GM19043 (cell line): ENCODE data around the gene SF3B6.

Experiments
- ATAC-seq: cut with Tn5 transposase; IDR thresholded peaks from one replicate; pipeline ENCODE4 v1.9.1; 2021; ENCODE audit warnings: low read depth; ENCODE audit not compliant: unreplicated experiment

SF3B6 gene

GRCh38 chr2:24022324-24022974 lies 53.7 kb downstream of the SF3B6 start:
- ATAC-seq = no peak

- ATAC-seq = no peak
Observed at GRCh38 chr2:24021122-24021998, 54.8 kb downstream of the SF3B6 start.

- ATAC-seq = no peak
Observed at GRCh38 chr2:24020244-24020643, 55.9 kb downstream of the SF3B6 start.

GRCh38 chr2:24019729-24020128 lies 56.4 kb downstream of the SF3B6 start:
- no peak for ATAC-seq

GRCh38 chr2:24018241-24018640 lies 57.9 kb downstream of the SF3B6 start:
- no peak for ATAC-seq

GRCh38 chr2:24017711-24018110 lies 58.4 kb downstream of the SF3B6 start:
- ATAC-seq = no peak
